ENCODE results near the gene KMT2E. TPM values are rescaled to one million over a fixed set of nuclear protein-coding genes. Genes with fewer than 3 reads are reported as not detected.

Gene KMT2E
- total and polyA plus RNA-seq, 7 donors: 6.2 to 40.9 (median 24.0) TPM

GRCh38 chr7:105011141-105011830, 2.7 kb upstream of the KMT2E start:
- Histone ChIP-seq H3K4me1 (peaks cover 36% of the 10 kb centered on the region), H3K27me3 (ENCODE audit: insufficient read depth in 3 of 3, low read length in 2 of 3) (no peaks in the 10 kb centered on the region), H3K4me3 (peak overlapping the region; percentile 92), H3K27ac (peak overlapping the region; percentile 100), H3K36me3 (ENCODE audit: insufficient read depth in 1 of 2, low read depth in 1 of 2) (no peaks in the 10 kb centered on the region), H3K9me3 (no peaks in the 10 kb centered on the region)
- no peak for TF ChIP-seq CTCF (IDR thresholded peaks at IDR 0.05)
- WGBS, 3 donors: 0 to 2% (median 2%) methylated on average over 7 of the region's 7 CpGs
- ATAC-seq: no peak
- no peak for DNase-seq
- intact Hi-C loops (cut with DNase I): loop anchor here in 1 of 2 donors (10.0 kb wide), 1 partner anchor 1104 kb away; the partner anchor contains the start of gene SYPL1

GRCh38 chr7:105011831-105012502, 2.0 kb upstream of the KMT2E start:
- 1 to 2% (median 1%) methylated on average over 21 of the region's 21 CpGs for WGBS, 3 donors
- Histone ChIP-seq H3K4me1 (peaks cover 31% of the 10 kb centered on the region), H3K9me3 (no peaks in the 10 kb centered on the region), H3K4me3 (peak overlapping the region; percentile 92), H3K27me3 (ENCODE audit: insufficient read depth in 3 of 3, low read length in 2 of 3) (no peaks in the 10 kb centered on the region), H3K36me3 (ENCODE audit: insufficient read depth in 1 of 2, low read depth in 1 of 2) (no peaks in the 10 kb centered on the region), H3K27ac (peak overlapping the region; percentile 100)
- ATAC-seq: no peak
- DNase-seq: no peak
- TF ChIP-seq CTCF (IDR thresholded peaks at IDR 0.05): no peak
- intact Hi-C loops (cut with DNase I): loop anchor here in 1 of 2 donors (2.0 to 10.0 kb wide), 2 partner anchors 27 to 1103 kb away; partner anchors contain the start of gene SYPL1

GRCh38 chr7:105012503-105013220, 1.3 kb upstream of the KMT2E start:
- peak overlapping the region; percentile 100 for H3K27ac ChIP-seq
- peak; percentile 100 for DNase-seq
- ATAC-seq: peak; percentile 87 to 90 (median 88)
- no peaks in the 10 kb centered on the region for H3K27me3 ChIP-seq (ENCODE audit: insufficient read depth in 3 of 3, low read length in 2 of 3)
- peaks cover 33% of the 10 kb centered on the region for H3K4me1 ChIP-seq
- 0 to 1% (median 0%) methylated on average over 51 to 54 of the region's 54 CpGs for WGBS, 3 donors
- intact Hi-C loops (cut with DNase I): loop anchor here in 1 of 2 donors (2.0 to 10.0 kb wide), 2 partner anchors 28 to 1102 kb away; partner anchors contain the start of gene SYPL1
- peak overlapping the region; percentile 92 for H3K4me3 ChIP-seq
- TF ChIP-seq CTCF (IDR thresholded peaks at IDR 0.05): no peak
- no peaks in the 10 kb centered on the region for H3K9me3 ChIP-seq
- no peaks in the 10 kb centered on the region for H3K36me3 ChIP-seq (ENCODE audit: insufficient read depth in 1 of 2, low read depth in 1 of 2)

GRCh38 chr7:105013221-105013815, 687 bp upstream of the KMT2E start:
- WGBS, 3 donors: 0 to 1% (median 0%) methylated on average over 39 of the region's 39 CpGs
- TF ChIP-seq CTCF (IDR thresholded peaks at IDR 0.05): peak; percentile 45
- Histone ChIP-seq H3K4me3 (peak overlapping the region; percentile 92), H3K27ac (peak overlapping the region; percentile 100), H3K4me1 (peaks cover 35% of the 10 kb centered on the region), H3K36me3 (ENCODE audit: insufficient read depth in 1 of 2, low read depth in 1 of 2) (no peaks in the 10 kb centered on the region), H3K9me3 (no peaks in the 10 kb centered on the region), H3K27me3 (ENCODE audit: insufficient read depth in 3 of 3, low read length in 2 of 3) (no peaks in the 10 kb centered on the region)
- DNase-seq (peak; percentile 95 to 99), ATAC-seq (peak; percentile 81 to 86 (median 84))
- intact Hi-C loops (cut with DNase I): loop anchor here in 1 of 2 donors (2.0 to 10.0 kb wide), 2 partner anchors 29 to 1101 kb away; partner anchors contain the start of gene SYPL1
